ENCODE results near the gene OR6K3. TPM values are rescaled to one million over a fixed set of nuclear protein-coding genes. Genes with fewer than 3 reads are reported as not detected.

Gene OR6K3
- total and polyA plus RNA-seq, 2 of the 8 experiments (the other 6 are each of a cell fraction or from before 2014, with no cell fraction given): not detected

DNA sequence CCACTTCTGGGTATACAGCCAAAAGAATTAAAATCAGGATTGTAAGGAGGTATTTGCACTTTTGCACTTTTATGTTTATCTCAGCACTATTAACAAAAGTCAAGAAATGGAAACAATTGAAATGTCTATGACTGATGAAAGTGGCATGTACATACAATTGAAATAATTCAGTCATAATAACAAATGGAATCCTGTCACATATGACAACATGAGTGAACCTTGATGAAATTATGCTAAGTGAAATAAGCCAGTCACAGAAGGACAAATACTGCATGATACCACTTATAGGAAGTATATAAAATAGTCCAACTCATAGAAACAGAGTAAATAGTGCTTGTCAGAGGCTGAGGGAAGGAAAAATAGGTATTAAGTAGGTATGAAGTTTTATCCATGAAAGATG is 30.6 kb downstream of the OR6K3 start:
- H3K9ac ChIP-seq (replicated peaks in 1 of 4; ENCODE audit: extremely low read depth in 1 of 4, low read depth in 3 of 4, low read length in 3 of 4): no peak overlapping the region
- no peak overlapping the region for H2BK12ac ChIP-seq (ENCODE audit: low read depth, low read length)
- H3K23ac ChIP-seq (ENCODE audit: insufficient read length): no peak overlapping the region
- ChIA-PET CTCF (ENCODE audit: partially characterized antibody) (no interaction called here), POLR2A (ENCODE audit: partially characterized antibody) (no interaction called here)
- no peaks in the 10 kb centered on the region for H3K79me2 ChIP-seq (ENCODE audit: control insufficient read depth in 1 of 2, insufficient read depth in 2 of 2, low read length in 2 of 2)
- no peaks in the 10 kb centered on the region for H3K4me1 ChIP-seq (replicated peaks in 1 of 4; ENCODE audit: control insufficient read depth in 3 of 4, insufficient read depth in 4 of 4, low read length in 3 of 4)
- H3K18ac ChIP-seq (ENCODE audit: extremely low read depth, low read length): no peak overlapping the region
- no peak overlapping the region for H4K5ac ChIP-seq (ENCODE audit: insufficient read length, low read depth, low read length)
- no peak overlapping the region for H3K14ac ChIP-seq (ENCODE audit: insufficient read length)
- no peak overlapping the region for H2BK5ac ChIP-seq (ENCODE audit: low read depth, low read length)
- H2AFZ ChIP-seq (ENCODE audit: low read length): no peak overlapping the region
- H3K23me2 ChIP-seq (ENCODE audit: low read depth, low read length): no peaks in the 10 kb centered on the region
- H3K56ac ChIP-seq (replicated peaks; ENCODE audit: insufficient read length, low read depth, low read length): no peak overlapping the region
- no peak overlapping the region for H4K91ac ChIP-seq (replicated peaks; ENCODE audit: insufficient read length, low read length)
- no peaks in the 10 kb centered on the region for H3K79me1 ChIP-seq (ENCODE audit: low read depth, low read length)
- H2BK20ac ChIP-seq (ENCODE audit: low read length): no peak overlapping the region
- FAIRE-seq: no peak
- no peak for DNase-seq (ENCODE audit: low read depth in 1 of 2, low spot score in 2 of 2)
- no peak overlapping the region for H4K8ac ChIP-seq (ENCODE audit: extremely low read depth, insufficient read depth, low read length)
- TF ChIP-seq CHD2 (IDR thresholded peaks at IDR 0.05; ENCODE audit: low read length) (no peak), SP2 (IDR thresholded peaks at IDR 0.05; ENCODE audit: low read length) (no peak), TAF1 (IDR thresholded peaks at IDR 0.05; ENCODE audit: low read depth, low read length) (no peak), MAX (IDR thresholded peaks at IDR 0.05) (no peak), BCL11A (IDR thresholded peaks at IDR 0.05; ENCODE audit: low read depth in 2 of 2, low read length in 2 of 2) (no peak), KDM1A (IDR thresholded peaks at IDR 0.05; ENCODE audit: borderline replicate concordance, low read length) (no peak), EP300 (IDR thresholded peaks at IDR 0.05; ENCODE audit: borderline replicate concordance in 1 of 2, low read depth in 2 of 2, low read length in 2 of 2) (no peak), KDM5A (IDR thresholded peaks at IDR 0.05; ENCODE audit: low read length) (no peak), POLR2AphosphoS5 (IDR thresholded peaks at IDR 0.05; ENCODE audit: low read depth, low read length) (no peak), USF2 (IDR thresholded peaks at IDR 0.05; ENCODE audit: low read length) (no peak), POLR2A (IDR thresholded peaks at IDR 0.05; ENCODE audit: control extremely low read depth in 1 of 2, low read depth in 2 of 2, low read length in 2 of 2) (no peak), EZH2 (IDR thresholded peaks at IDR 0.05; ENCODE audit: low read depth, low read length, severe bottlenecking) (no peak), TEAD4 (IDR thresholded peaks at IDR 0.05; ENCODE audit: low read depth, low read length) (no peak), GABPA (IDR thresholded peaks at IDR 0.05; ENCODE audit: borderline replicate concordance, insufficient read depth, low read length) (no peak)
- H2BK120ac ChIP-seq (replicated peaks; ENCODE audit: low read depth, low read length): no peak overlapping the region
- no peaks in the 10 kb centered on the region for H3K9me3 ChIP-seq (ENCODE audit: insufficient read depth in 2 of 2, low read depth in 1 of 2, low read length in 1 of 2)
- H4K20me1 ChIP-seq (replicated peaks in 1 of 2; ENCODE audit: control insufficient read depth in 1 of 2, insufficient read depth in 2 of 2, low read length in 2 of 2): no peaks in the 10 kb centered on the region
- H3K4me2 ChIP-seq (ENCODE audit: insufficient read depth in 1 of 2, low read depth in 2 of 2, low read length in 2 of 2): no peak overlapping the region
- H3K4me3 ChIP-seq (ENCODE audit: extremely low read depth in 1 of 4, insufficient read depth in 2 of 4, low read depth in 3 of 4, low read length in 4 of 4): no peak overlapping the region
- no peaks in the 10 kb centered on the region for H3K27me3 ChIP-seq (replicated peaks in 1 of 4; ENCODE audit: control insufficient read depth in 3 of 4, extremely low read depth in 1 of 4, insufficient read depth in 3 of 4, low read length in 3 of 4)
- H2AK5ac ChIP-seq (ENCODE audit: low read depth, low read length): no peak overlapping the region
- H3K4ac ChIP-seq (replicated peaks; ENCODE audit: insufficient read length, low read depth, low read length): no peak overlapping the region
- no peaks in the 10 kb centered on the region for H3K36me3 ChIP-seq (ENCODE audit: control insufficient read depth in 2 of 4, insufficient read depth in 4 of 4, low read length in 3 of 4)
- H3K27ac ChIP-seq (ENCODE audit: low read depth, low read length): no peak overlapping the region
- no peak overlapping the region for H2BK15ac ChIP-seq (ENCODE audit: low read length)
